Stimulated activated CD4-positive, alpha-beta T cell treated with anti-CD3 and anti-CD28 coated beads, Interleukin-2, amount 100 ng/mL, for 48 hours (primary cell): ENCODE results near the gene DHFR2.
"Not testable (repeated sequence)": the region's sequence is repeated elsewhere in the genome, so short reads cannot be mapped to it uniquely, and the experiment has no call there.

Source experiments
- DNase-seq, 2 donors: peaks; one replicate each; pipeline ENCODE4 v3.0.0-alpha.2; 2020

Gene DHFR2

GRCh38 chr3:94062513-94063404, at the start of gene DHFR2, which contains the start of gene NSUN3:
Gene DHFR2 (minus strand): TSS chr3:94062916. CDS start chr3:94061511, 1,405 bp downstream.
Gene NSUN3 (plus strand): TSS chr3:94063061. CDS start chr3:94063127, 66 bp downstream.
- DNase-seq: peak; percentile 66 to 67

- DNase-seq: no peak
Observed at GRCh38 chr3:94110854-94111253, 48.1 kb upstream of the DHFR2 start.

GRCh38 chr3:94110232-94110631, 47.5 kb upstream of the DHFR2 start:
- not testable (repeated sequence) for DNase-seq

GRCh38 chr3:94106268-94106667, 43.6 kb upstream of the DHFR2 start:
- no peak for DNase-seq

- no peak for DNase-seq
Observed at GRCh38 chr3:94101860-94102259, 39.1 kb upstream of the DHFR2 start.

- no peak for DNase-seq
Observed at GRCh38 chr3:94099311-94099710, 36.6 kb upstream of the DHFR2 start.

- DNase-seq: no peak
Observed at GRCh38 chr3:94098452-94098851, 35.7 kb upstream of the DHFR2 start.

GRCh38 chr3:94095111-94095510, 32.4 kb upstream of the DHFR2 start:
- no peak for DNase-seq

GRCh38 chr3:94093151-94093550, 30.4 kb upstream of the DHFR2 start:
- no peak for DNase-seq

- no peak for DNase-seq
Observed at GRCh38 chr3:94092086-94092485, 29.4 kb upstream of the DHFR2 start.

- no peak for DNase-seq
Observed at GRCh38 chr3:94089126-94089525, 26.4 kb upstream of the DHFR2 start.

- no peak for DNase-seq
Observed at GRCh38 chr3:94083261-94083660, 20.5 kb upstream of the DHFR2 start.

- no peak for DNase-seq
Observed at GRCh38 chr3:94082391-94082937, 19.7 kb upstream of the DHFR2 start.

GRCh38 chr3:94081884-94082283, 19.2 kb upstream of the DHFR2 start:
- DNase-seq: no peak

GRCh38 chr3:94080552-94080951, 17.8 kb upstream of the DHFR2 start:
- not testable (repeated sequence) for DNase-seq

- no peak for DNase-seq
Observed at GRCh38 chr3:94076055-94076454, 13.3 kb upstream of the DHFR2 start.

GRCh38 chr3:94071713-94072284, 9.1 kb upstream of the DHFR2 start:
- no peak for DNase-seq

GRCh38 chr3:94070341-94070911, 7.7 kb upstream of the DHFR2 start:
- no peak for DNase-seq

GRCh38 chr3:94069194-94069813, 6.6 kb upstream of the DHFR2 start:
- no peak for DNase-seq

GRCh38 chr3:94066506-94067500, 4.1 kb upstream of the DHFR2 start:
- no peak for DNase-seq

GRCh38 chr3:94065819-94066480, 3.2 kb upstream of the DHFR2 start:
- no peak for DNase-seq
